GM12878 (cell line): ENCODE data around the gene DNAAF2. TPM values are rescaled to one million over a fixed set of nuclear protein-coding genes. Genes with fewer than 3 reads are reported as not detected.
A peak's percentile ranks its signal among the peaks of the same experiment; 100 is the strongest.

Experiments used
- ATAC-seq: fragments of 200-7000 bp; cut with Tn5 transposase; 3 replicates; pipeline ENCODE4 v1.9.1; 2020; ENCODE audit warnings: mild to moderate bottlenecking, moderate library complexity
- BruUV-seq: library from RNA; stranded (reverse); fragments of 400-500 nt; replicated peaks from 2 replicates; lab custom pipeline; 2021; lab: Mats Ljungman, UMichigan
- CTCF ChIA-PET: fragments of 300-600 bp; sonication (Branson Sonifier 250); formaldehyde crosslinking; extraction: SDS; loops from one replicate; lab custom pipeline; 2021; ENCODE audit warnings: inconsistent platforms; lab: Yijun Ruan, JAX
- POLR2A ChIA-PET: fragments of 350-600 bp; formaldehyde crosslinking; extraction: SDS; loops from one replicate; lab custom pipeline; 2021; ENCODE audit warnings: inconsistent platforms; lab: Charles Lee
- RAD21 ChIA-PET: fragments of 300-600 bp; sonication (Branson Sonifier 250); formaldehyde crosslinking; loops from one replicate; lab custom pipeline; 2023; ENCODE audit warnings: antibody characterized with exemption; ENCODE audit not compliant: unreplicated experiment; lab: Charles Lee
- SMC1A ChIA-PET: fragments of 300-600 bp; sonication (Branson Sonifier 250); formaldehyde crosslinking; loops from one replicate; lab custom pipeline; 2023; ENCODE audit not compliant: unreplicated experiment, uncharacterized antibody; lab: Charles Lee
- DNase-seq: peaks from one replicate; pipeline ENCODE4 v3.0.0-alpha.2; 2011; ENCODE audit warnings: low read depth, low spot score
- FAIRE-seq: peaks from 3 replicates; lab custom pipeline; 2011; peaks lifted over from hg19 to GRCh38; lab: Jason Lieb, UNC
- H2AFZ ChIP-seq: 2 replicates; pipeline ENCODE4 v1.6.0; 2011; ENCODE audit warnings: low read depth, low read length, control low read depth; ENCODE audit not compliant: control insufficient read depth
- H3K27ac ChIP-seq: 2 replicates; pipeline ENCODE4 v1.5.1; 2011; ENCODE audit warnings: control low read depth; ENCODE audit not compliant: control insufficient read depth, insufficient read depth
- H3K27me3 ChIP-seq, 2 experiments: replicated peaks in 1 of 2; 2 replicates each; pipeline versions ENCODE4 v1.6.0 to v1.6.1; 2011; ENCODE audit warnings: low read length in 1 of 2; ENCODE audit not compliant: control insufficient read depth in 2 of 2, insufficient read depth in 2 of 2
- H3K36me3 ChIP-seq, 2 experiments: 2 replicates each; pipeline ENCODE4 v1.5.1; 2011; ENCODE audit warnings: low read length in 1 of 2; ENCODE audit not compliant: control insufficient read depth in 2 of 2, insufficient read depth in 2 of 2
- H3K4me1 ChIP-seq: 2 replicates; pipeline ENCODE4 v1.6.1; 2011; ENCODE audit warnings: mild to moderate bottlenecking, low read length, moderate library complexity, mixed read lengths; ENCODE audit not compliant: control insufficient read depth, insufficient read depth
- H3K4me2 ChIP-seq: 2 replicates; pipeline ENCODE4 v1.6.0; 2011; ENCODE audit warnings: control low read depth; ENCODE audit not compliant: control insufficient read depth, insufficient read depth
- H3K4me3 ChIP-seq: fragments of 200-600 bp; sonication (generic); 2 replicates; pipeline ENCODE4 v1.5.1; 2016
- H3K79me2 ChIP-seq: 2 replicates; pipeline ENCODE4 v1.6.0; 2011; ENCODE audit warnings: low read length; ENCODE audit not compliant: control insufficient read depth, insufficient read depth
- H3K9ac ChIP-seq: 2 replicates; pipeline ENCODE4 v1.8.0; 2011; ENCODE audit warnings: low read length, control low read depth, mixed read lengths; ENCODE audit not compliant: control insufficient read depth, insufficient read depth
- H3K9me3 ChIP-seq: replicated peaks from 3 replicates; pipeline ENCODE4 v1.5.1; 2011; ENCODE audit warnings: mild to moderate bottlenecking, low read length; ENCODE audit not compliant: control insufficient read depth, insufficient read depth
- H4K20me1 ChIP-seq: 2 replicates; pipeline ENCODE4 v1.6.0; 2011; ENCODE audit not compliant: control insufficient read depth, insufficient read depth
- CBFB ChIP-seq: IDR thresholded peaks from 2 replicates; pipeline ENCODE4 v1.6.1; 2016; ENCODE audit warnings: antibody characterized with exemption, low read depth
- CBX3 ChIP-seq: fragments of 200-600 bp; sonication (generic); IDR thresholded peaks from 2 replicates; pipeline ENCODE4 v1.6.1; 2016; ENCODE audit warnings: low read depth, borderline replicate concordance
- CEBPZ ChIP-seq: fragments of 150-350 bp; IDR thresholded peaks from 2 replicates; pipeline ENCODE4 v1.6.1; 2016; ENCODE audit warnings: low read depth, low read length
- ESRRA ChIP-seq: IDR thresholded peaks from 2 replicates; pipeline ENCODE4 v1.6.1; 2012; ENCODE audit warnings: mild to moderate bottlenecking, low read length, improper control_type of control experiment
- NFIC ChIP-seq: IDR thresholded peaks from 2 replicates; pipeline ENCODE4 v1.6.1; 2012; ENCODE audit warnings: low read depth, mild to moderate bottlenecking, inconsistent platforms, low read length, moderate library complexity
- POLR2A ChIP-seq: IDR thresholded peaks from 2 replicates; pipeline ENCODE4 v1.6.1; 2011; ENCODE audit warnings: low read depth, mild to moderate bottlenecking, low read length
- POLR2AphosphoS5 ChIP-seq: IDR thresholded peaks from 2 replicates; pipeline ENCODE4 v1.6.1; 2011; ENCODE audit warnings: mild to moderate bottlenecking, low read length, inconsistent platforms
- SMAD5 ChIP-seq: IDR thresholded peaks from 2 replicates; pipeline ENCODE4 v1.6.1; 2016; ENCODE audit warnings: antibody characterized with exemption, low read depth
- WRNIP1 ChIP-seq: IDR thresholded peaks from 2 replicates; pipeline ENCODE4 v1.6.1; 2011; ENCODE audit warnings: low read depth, low read length, improper control_type of control experiment, borderline replicate concordance
- ZBED1 ChIP-seq: IDR thresholded peaks from 2 replicates; pipeline ENCODE4 v1.6.1; 2016; ENCODE audit warnings: borderline replicate concordance
- WGBS: methylation state at CpG from one replicate; pipeline ENCODE4 v1.1.6; 2016; ENCODE audit warnings: low lambda C conversion rate; ENCODE audit not compliant: insufficient replicate concordance, insufficient coverage; ENCODE audit errors: missing lambda C conversion rate; 5-methylcytosine and 5-hydroxymethylcytosine counted together
- in situ Hi-C: fragments of 300-500 bp; cut with MboI; formaldehyde crosslinking; loops from 9 replicates; pipeline ENCODE4 v1.14.3; 2018; ENCODE audit warnings: mixed read lengths
- intact Hi-C: fragments of 100-400 bp; cut with micrococcal nuclease; formaldehyde crosslinking; loops from one replicate; pipeline ENCODE4 v1.14.2; 2022; ENCODE audit not compliant: unreplicated experiment
- polyA plus RNA-seq, 11 experiments: library from polyadenylated mRNA; depleted of rRNA in 4 of 11; unstranded in 6 of 11; stranded (reverse) in 5 of 11; fragments of >200 nt; fragmentation: Nextera tagmentation in 4 of 11; fragmentation: Illumina TruSeq in 1 of 11; extraction: Ambion mirVana in 4 of 11; extraction: Trizol in 1 of 11; gene quantifications; 1 replicate in 1 of 11; 2 replicates in 10 of 11; pipeline versions ENCODE4 v1.2.1 to v1.2.3, GENCODE V29; 2011 to 2016; ENCODE audit warnings: inconsistent platforms in 2 of 11, missing spikeins in 2 of 11, low read depth in 1 of 11
- total RNA-seq, 4 experiments: library from RNA; depleted of rRNA in 3 of 4; stranded (reverse); fragments of >200 nt in 3 of 4; fragmentation: Illumina TruSeq in 1 of 4; extraction: Trizol in 1 of 4; gene quantifications; 2 replicates each; pipeline versions ENCODE4 v1.2.1 to v1.2.3, GENCODE V29; 2013 to 2021

Gene DNAAF2
- total and polyA plus RNA-seq, 10 of the 15 experiments (the other 5 are each of a cell fraction or from before 2014, with no cell fraction given), result 5.7 to 24.7 (median 10.8) TPM

DNA sequence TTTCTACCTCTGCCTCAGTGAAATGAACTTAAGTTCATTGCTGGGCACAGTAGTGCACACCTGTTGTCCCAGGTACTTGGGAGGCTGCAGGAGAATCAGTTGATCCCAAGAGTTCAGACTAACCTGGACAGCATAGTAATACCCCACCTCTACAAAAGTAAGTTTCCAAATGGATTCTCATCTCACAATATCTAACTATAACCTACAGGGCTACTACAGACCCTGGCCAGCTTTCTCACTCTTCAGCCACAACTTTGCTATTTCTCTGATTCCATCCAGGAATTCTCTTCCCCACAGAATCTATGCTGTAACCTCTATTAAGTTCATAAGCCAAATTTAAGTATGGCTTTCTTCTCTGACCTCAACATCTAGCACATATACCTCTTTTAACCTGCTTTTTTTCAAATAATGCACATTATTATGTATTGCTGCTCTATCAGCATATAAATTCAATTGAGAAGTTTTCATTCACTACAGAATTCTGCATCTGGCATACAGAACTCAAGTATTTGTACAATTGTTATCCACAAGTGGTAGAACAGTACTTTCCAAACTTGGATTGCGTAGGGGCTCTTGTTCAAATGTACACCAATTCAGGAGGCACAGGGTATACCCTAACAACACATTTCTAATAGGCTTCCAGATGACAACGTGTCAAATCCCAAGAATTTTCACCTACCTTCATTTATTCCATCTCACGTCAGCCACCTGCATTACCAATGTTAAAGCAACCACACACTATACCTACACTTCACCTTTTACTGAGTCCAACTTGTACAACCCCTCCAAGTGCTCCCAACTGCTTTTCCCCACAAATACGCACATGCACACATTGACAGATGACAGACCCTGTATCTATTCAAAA is 52.7 kb downstream of the DNAAF2 start (continued):
- TF ChIP-seq WRNIP1 (no peak), POLR2AphosphoS5 (peak; percentile 72), ESRRA (no peak)

- peaks cover 4 to 25% of the 10 kb centered on the region in 2 experiments for H3K36me3 ChIP-seq
- no peak overlapping the region for H3K27ac ChIP-seq
- 90% methylated on average over 9 of the region's 9 CpGs for WGBS
- ChIA-PET SMC1A (no interaction called here), CTCF (interaction anchor here (0.9 to 1.7 kb wide), 3 partner anchors 83 to 120 kb away, joined by 3 to 5 read pairs (median 3); no protein-coding TSS in a partner anchor), POLR2A (interaction anchor here (0.6 to 1.3 kb wide), 4 partner anchors 15 to 44 kb away, joined by 3 to 5 read pairs (median 4); partner anchors contain the start of genes MGAT2 and RPL36AL), RAD21 (interaction anchor here (1.2 kb wide), 1 partner anchor 43 kb away, joined by 3 read pairs; no protein-coding TSS in a partner anchor)
- FAIRE-seq (no peak), DNase-seq (no peak), ATAC-seq (no peak)
- H3K4me3 ChIP-seq, result no peak overlapping the region
- H3K9me3 ChIP-seq, result no peaks in the 10 kb centered on the region
- no peaks in the 10 kb centered on the region for H3K4me1 ChIP-seq
- H3K79me2 ChIP-seq, result peaks cover 62% of the 10 kb centered on the region
- H3K4me2 ChIP-seq, result no peak overlapping the region
- intact Hi-C loops (no loop called here), in situ Hi-C loops (no loop called here)
- peaks cover 4% of the 10 kb centered on the region; the same call in 1 of the 2 replicates for H4K20me1 ChIP-seq
- H3K27me3 ChIP-seq, result no peaks in the 10 kb centered on the region
- TF ChIP-seq CBX3, result no peak
- TF ChIP-seq CEBPZ, result no peak
- TF ChIP-seq NFIC, result peak; percentile 26; the same call in 1 of the 2 replicates
- TF ChIP-seq POLR2AphosphoS5, result peak; percentile 58; the same call in 1 of the 2 replicates
- TF ChIP-seq CBFB, result 0 out of 2 replicates have a peak, but pooled peaks have one; percentile 29
- TF ChIP-seq POLR2A, result 0 out of 2 replicates have a peak, but pooled peaks have one; percentile 39
- 0 out of 2 replicates have a peak, but pooled peaks have one; percentile 46 for TF ChIP-seq ZBED1
- 0 out of 2 replicates have a peak, but pooled peaks have one; percentile 9 for TF ChIP-seq SMAD5
- BruUV-seq, result no TSS peak
- H3K9ac ChIP-seq, result no peak overlapping the region
- no peak overlapping the region for H2AFZ ChIP-seq
These were observed 53.6 kb downstream of the DNAAF2 start for GRCh38 chr14:49581209-49582112.
